NCI-H2196 treated with DMSO at 0.1 percent for 48 hours (cell line): Measurements from ENCODE around the gene LHFPL3.
"Not testable (repeated sequence)": the region's sequence is repeated elsewhere in the genome, so short reads cannot be mapped to it uniquely, and the experiment has no call there.

Experiments
- DNase-seq: peaks from one replicate; lab custom pipeline; 2025; ENCODE audit not compliant: unreplicated experiment; lab: John Stamatoyannopoulos, UW

The LHFPL3 gene

DNA sequence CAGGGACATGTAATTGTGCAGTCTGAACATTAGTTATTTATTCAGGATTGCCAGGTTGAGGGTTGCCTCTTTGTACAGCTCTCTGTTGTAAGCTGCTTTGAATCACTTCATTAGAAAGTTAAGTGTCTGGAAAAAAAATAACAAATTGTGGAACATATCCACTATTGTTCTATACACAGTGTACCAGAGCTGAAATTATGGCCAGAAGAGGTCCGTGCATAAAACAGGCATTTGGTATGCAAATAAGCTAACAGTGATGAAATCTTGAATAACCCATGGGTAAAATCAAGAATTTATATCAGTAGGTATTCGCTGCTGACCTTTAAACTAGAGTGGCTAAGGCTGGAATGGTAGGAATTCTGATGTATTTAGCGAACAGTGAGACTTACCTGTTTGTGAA, 152.1 kb downstream of the LHFPL3 start:
- DNase-seq: no peak

GRCh38 chr7:104482362-104483037, 154.1 kb downstream of the LHFPL3 start:
- no peak for DNase-seq

DNA sequence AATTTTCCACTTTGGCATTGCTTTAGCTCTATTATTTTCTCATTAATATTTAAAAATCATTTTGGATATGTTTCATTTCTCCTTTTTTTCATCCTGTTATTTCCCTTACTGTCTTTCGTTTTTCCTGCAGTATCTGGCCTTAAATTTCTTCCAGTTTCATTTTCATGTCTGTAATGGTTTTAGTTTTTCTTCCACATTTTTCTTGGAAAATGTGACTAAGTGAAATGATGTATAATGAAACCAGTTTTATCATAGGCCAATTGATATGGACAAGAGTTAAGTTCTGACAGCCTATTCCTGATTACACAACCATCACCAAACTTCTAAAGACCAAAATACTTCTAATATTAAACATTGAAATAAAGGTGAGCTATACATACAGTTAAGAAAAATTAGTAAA, 158.5 kb downstream of the LHFPL3 start:
- no peak for DNase-seq

DNA sequence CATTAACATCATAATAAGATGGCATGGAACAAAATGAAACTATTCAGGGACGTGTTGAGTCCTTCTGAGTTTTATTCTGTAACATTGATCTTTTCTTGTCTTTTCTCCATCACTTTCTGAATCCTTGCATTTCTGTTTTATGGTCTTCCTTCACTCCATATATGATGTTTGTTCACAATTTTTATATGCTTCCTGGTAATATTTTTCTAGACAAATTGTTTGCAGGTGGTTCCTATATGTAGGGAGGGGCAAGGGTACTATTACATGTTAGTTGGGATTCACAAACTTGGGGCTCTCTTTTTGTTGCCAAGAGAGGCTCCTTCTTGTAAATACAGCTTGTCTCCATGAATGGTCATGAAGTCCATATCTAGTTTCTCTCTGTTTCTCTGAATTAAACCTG, 159.2 kb downstream of the LHFPL3 start:
- DNase-seq: no peak

- no peak for DNase-seq
Measured at GRCh38 chr7:104497379-104497967, 169.1 kb downstream of the LHFPL3 start.

- no peak for DNase-seq
Measured at GRCh38 chr7:104499975-104500374, 171.6 kb downstream of the LHFPL3 start.

DNA sequence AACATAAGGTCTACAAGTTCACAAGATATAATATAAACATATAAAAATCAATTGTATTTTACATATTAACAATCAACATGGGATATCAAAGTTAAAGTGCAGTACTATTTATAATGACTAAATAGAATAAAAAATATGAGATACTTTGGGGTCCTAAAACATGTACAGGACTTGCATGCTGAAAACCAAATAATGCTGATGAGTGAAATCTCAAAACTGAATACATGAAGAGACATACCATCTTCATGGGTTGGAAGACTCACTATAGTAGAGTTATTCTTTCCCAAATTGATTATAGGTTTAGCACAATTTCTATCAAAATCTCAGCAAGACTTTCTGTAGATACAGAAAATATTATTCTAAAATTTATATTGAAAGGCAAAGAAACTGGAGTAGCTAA, 181.5 kb downstream of the LHFPL3 start:
- DNase-seq: no peak

GRCh38 chr7:104524853-104525252, 196.4 kb downstream of the LHFPL3 start:
- no peak for DNase-seq

DNA sequence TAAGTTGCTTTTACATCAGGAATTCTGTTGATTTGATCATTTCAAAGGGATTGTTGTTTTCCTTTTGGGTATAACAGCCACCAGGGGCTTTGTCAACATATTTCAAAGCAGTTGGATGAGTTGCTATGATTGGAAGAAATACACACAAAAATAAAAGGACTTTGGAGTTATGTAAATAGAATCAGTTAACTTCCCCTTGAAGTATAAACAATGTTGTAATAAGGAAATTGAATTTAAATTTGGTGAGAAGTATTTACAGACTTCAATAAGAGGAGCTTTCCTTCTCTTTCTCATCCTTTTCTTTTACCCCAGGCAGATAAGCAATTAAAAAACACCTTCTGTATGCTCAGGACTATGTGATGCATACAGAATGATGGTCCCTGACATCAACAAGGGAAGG, 199.7 kb downstream of the LHFPL3 start:
- no peak for DNase-seq

GRCh38 chr7:104529567-104529966, 201.2 kb downstream of the LHFPL3 start:
- DNase-seq: no peak

GRCh38 chr7:104530251-104530650, 201.8 kb downstream of the LHFPL3 start:
- DNase-seq: no peak

DNA sequence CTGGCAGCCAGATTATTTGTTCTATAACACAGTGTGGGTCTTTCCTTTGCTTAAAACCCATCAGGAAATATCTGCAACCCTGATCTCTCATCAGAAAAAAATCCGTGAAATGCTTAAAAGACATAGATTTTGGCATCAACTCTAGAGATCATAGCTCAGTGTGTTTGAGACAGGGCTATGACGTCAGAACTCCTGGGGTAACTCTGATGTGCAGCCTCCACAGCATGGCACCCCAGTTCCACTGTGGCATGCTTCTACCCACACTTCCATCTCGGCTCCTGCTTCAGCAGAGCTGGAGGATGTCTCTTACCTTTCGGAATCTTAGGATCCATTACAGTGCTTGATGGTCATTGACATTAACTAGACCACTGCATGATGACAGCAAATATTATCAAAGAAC, 205.7 kb downstream of the LHFPL3 start:
- no peak for DNase-seq

DNA sequence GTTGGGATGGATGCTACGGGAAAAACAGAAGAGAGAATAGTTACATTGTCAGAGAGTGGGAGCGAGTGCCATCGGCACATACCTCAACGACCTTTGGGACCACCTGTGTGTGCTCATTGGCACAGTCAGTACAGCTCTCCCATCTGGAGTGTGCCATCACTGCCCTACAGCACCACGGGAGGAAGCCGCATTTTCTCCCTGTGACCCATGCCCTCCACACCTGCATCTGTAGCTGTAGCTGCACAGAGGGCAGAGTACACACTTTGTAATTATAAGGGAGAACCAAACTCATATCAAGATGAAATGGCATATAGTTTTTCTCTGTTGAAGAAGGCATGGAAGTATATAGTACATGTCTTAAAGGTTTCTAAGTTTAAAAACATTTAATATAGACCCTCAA, 207.4 kb downstream of the LHFPL3 start:
- DNase-seq: no peak

- no peak for DNase-seq
Measured at GRCh38 chr7:104536956-104537355, 208.6 kb downstream of the LHFPL3 start.

DNA sequence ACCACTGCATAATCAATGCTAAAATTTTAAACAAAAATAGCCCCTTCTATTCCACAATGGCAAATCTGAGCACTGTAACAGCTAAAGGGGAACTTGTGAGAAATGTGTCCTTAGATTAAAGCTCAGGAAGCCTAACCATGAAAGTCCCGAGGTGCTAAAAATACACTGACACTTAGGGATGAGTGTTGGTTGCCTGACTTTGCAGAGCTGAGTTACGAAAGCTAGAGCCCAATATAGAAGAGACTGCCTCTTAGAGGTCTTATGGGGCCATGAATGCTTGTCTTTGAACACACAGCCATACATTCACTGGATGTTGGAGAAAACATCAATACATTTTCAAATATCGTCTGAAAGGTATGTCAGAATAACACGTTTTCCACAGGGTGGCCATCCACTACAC, 209.7 kb downstream of the LHFPL3 start:
- DNase-seq: no peak

DNA sequence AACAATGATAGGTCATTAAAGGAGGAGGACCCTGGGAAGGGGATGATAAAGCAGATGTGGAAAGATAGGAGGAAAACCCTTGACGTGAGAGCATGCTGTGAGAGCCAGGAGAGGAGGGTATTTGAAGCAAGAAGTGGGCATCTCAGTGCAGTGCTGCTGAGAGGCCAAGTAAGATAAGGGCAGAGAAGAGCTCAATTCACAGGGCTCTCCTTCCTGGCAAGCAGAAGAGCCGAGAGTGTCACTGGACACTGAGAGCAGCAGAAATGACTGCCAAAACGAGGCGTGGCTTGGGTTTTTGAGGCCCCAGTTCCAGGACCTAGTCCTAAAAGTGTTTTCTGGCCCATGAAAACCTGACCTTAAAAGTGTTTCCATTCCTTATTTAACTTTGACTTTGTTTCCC, 213.5 kb downstream of the LHFPL3 start:
- no peak for DNase-seq

DNA sequence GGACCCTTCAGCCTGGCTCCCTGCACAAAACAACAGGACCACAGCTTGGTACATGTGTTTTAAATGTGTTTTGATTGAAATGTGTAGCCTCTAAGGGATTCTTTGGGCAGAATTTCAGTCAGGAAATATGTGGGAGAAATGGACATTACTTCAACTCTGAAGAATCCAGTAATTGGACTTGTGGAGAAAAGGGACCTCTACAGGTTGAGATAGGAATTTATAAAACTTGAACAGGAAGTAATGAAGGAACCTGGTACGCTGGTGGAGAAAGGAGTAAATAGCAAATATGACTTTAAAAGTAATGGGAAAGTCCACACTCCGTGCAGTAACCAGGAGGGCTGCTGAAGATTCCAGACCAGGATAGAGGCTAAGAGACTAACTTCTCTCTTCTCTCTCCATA, 220.5 kb downstream of the LHFPL3 start:
- no peak for DNase-seq

GRCh38 chr7:104550362-104550761, 222.0 kb downstream of the LHFPL3 start:
- DNase-seq: no peak

- no peak for DNase-seq
Measured at GRCh38 chr7:104551226-104551625, 222.8 kb downstream of the LHFPL3 start.

- DNase-seq: no peak
Measured at GRCh38 chr7:104552102-104552501, 223.7 kb downstream of the LHFPL3 start.

- no peak for DNase-seq
Measured at GRCh38 chr7:104553074-104553473, 224.7 kb downstream of the LHFPL3 start.

DNA sequence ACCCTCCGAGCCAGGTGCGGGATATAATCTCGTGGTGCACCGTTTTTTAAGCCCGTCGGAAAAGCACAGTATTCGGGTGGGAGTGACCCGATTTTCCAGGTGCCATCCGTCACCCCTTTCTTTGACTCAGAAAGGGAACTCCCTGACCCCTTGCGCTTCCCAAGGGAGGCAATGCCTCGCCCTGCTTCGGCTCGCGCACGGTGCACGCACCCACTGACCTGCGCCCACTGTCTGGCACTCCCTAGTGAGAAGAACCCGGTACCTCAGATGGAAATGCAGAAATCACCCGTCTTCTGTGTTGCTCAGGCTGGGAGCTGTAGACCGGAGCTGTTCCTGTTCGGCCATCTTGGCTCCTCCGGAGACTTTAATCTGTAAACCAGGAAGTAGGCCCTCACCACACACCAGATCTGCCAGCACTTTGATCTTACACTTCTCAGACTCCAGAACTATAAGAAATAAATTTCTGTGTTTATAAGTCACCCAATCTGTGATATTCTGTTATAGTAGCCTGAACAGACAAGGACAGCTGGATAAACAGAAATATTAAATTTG, 235.0 kb downstream of the LHFPL3 start:
- DNase-seq: not testable (repeated sequence)

DNA sequence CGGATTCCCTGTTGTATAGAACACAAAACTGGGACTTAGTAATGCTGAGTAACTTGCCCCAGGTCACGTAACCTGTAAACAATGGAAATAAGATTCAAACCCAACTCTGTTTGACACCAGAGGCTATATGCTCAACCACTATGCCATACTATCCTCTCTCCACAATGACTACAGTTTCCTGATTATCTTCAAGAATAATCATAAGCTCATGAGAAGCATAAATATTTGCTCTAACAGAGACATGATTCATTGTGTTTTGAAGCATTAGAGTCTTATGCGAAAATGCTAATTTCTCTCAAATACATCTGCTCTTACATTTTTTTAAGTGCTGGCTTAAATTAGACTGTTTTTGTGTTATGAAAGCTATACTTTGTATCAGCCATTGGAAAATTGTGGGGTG, 241.3 kb downstream of the LHFPL3 start:
- no peak for DNase-seq
